Limb (tissue), 2 donors: ENCODE data around the gene ANKRD33.
"Not testable (repeated sequence)": the region's sequence is repeated elsewhere in the genome, so short reads cannot be mapped to it uniquely, and the experiment has no call there.

Experiments
- DNase-seq, 2 donors: peaks; one replicate each; pipeline ENCODE4 v3.0.0-alpha.2; 2016; ENCODE audit errors: extremely low spot score in 2 of 2

Gene ANKRD33

DNA sequence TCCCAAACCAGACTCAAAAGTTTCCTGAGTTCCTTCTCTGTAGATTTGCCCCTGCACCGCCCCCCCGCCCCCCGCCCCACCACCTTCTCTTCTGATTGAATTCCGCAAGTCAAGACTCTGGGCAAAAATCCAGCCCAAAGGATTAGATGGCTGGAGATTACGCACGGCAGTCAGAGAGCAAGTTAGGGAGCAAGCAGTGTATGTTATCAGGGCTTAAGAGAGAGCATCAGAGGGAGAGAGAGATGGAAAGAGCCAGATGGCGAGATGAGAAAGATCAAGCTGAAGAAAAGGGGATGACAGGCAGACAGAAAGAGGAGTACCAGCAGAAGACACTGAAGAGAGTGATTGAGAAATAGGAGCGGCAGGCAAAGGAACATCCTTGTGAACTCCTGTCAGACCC, 13.9 kb upstream of the ANKRD33 start:
- DNase-seq, result no peak

DNA sequence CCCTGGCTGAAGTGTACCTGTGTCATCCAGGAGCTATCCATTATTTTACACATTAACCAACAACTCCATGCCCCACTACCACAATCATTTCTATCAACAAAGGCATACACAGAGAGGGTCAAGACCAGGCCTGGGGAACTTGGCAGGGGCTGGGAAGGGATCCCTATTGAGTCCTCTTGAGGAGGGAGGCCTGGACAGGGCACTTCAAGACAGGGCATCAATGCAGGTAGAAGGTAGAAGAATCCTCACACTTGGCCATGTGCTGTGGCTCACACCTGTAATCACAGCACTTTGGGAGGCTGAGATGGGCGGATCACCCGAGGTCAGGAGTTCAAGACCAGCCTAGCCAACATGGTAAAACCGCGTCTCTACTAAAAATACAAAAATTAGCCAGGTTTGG, 13.4 kb upstream of the ANKRD33 start:
- no peak for DNase-seq

DNA sequence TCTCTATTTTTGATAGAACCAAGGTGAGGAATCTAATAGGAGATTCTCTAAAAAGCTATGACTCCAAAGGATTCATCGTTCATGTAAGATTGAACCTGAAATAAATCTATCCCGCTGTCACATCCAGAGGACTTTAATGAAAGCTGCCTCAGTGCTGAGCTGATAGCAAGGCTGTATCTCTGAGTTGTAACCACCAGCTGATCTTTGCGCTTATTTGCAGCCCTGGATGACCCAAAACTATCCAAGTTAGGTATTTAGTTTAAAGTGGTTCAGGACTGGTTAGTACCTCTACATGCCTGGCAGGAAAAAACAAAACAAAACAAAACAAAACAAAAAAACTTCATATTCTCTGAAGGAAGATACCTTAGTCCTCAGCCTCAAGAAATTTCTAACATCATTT, 8.8 kb upstream of the ANKRD33 start:
- no peak for DNase-seq

DNA sequence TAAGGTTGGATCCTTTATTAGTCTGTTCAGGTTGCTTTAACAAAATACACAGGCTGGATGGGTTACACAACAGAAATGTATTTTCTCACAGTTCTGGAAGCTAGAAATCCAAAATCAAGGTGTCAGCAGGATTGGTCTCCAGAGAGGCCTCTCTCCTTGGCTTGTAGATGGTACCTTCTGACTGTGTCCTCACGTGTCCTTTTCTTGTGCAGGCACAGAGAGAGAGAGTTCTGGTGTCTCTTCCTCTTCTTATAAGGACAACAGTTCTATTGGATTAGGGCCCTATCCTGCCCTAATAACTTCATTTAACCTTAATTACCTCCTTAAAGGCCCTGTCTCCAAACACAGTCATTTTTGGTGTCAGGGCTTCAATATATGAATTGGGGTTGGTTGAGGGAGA, 4.6 kb upstream of the ANKRD33 start:
- no peak for DNase-seq

DNA sequence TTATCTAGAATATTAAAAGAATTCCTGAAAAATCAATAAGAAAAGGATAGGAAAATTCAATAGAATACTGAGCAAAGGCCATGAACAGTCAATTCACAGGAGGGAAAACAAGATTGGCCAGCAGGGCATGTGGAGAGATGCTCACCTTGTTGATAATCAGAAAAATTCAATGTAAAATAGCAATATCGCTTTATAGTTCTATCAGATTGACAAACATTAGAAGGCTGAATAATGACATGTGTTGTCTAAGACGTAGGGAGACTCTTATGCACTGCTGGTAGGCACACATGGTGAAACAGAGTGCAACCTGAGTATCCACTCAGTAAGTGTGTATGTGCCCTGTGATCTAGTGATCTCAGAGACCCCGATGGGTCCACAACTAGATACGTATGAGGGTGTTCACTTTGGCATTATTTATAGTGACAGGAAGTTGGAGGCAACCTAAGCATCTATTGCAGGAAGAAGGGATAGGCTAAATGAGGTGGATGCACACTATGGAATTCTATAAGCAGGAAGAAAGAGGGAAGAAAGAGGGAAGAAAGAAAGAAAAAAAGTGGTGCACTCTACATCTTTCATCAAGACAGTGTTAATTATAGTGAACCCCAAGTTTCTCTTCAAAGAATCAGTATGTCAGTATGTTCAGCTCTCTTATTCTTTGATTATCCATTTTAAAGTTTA, 3.8 kb upstream of the ANKRD33 start:
- no peak for DNase-seq

DNA sequence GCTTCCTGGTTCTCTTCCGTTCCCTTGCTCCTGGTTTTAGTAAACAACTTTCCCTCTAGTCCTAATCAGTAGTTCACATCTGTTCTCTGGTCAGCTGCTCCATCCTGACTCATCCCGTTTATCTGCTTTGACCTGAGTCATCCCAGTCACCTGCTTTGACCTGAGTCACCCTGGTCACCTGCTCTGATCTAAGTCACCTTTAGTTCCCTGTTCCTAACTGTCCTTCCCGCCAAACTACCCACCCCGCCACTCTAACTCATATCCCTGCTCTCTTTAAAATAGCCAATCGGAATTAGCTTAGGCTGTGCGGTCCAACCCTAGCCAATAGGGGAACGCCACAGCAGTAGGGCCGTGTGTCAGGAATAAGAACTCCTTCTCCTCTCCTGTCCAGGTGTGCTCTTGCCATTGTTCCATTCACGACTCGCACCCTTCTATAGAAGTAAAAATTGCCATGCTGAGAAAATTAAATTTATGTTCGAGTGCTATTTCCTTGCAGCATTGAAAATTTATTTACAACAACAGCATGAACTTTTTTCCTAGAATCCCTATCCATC, 3.1 kb upstream of the ANKRD33 start:
- no peak for DNase-seq

DNA sequence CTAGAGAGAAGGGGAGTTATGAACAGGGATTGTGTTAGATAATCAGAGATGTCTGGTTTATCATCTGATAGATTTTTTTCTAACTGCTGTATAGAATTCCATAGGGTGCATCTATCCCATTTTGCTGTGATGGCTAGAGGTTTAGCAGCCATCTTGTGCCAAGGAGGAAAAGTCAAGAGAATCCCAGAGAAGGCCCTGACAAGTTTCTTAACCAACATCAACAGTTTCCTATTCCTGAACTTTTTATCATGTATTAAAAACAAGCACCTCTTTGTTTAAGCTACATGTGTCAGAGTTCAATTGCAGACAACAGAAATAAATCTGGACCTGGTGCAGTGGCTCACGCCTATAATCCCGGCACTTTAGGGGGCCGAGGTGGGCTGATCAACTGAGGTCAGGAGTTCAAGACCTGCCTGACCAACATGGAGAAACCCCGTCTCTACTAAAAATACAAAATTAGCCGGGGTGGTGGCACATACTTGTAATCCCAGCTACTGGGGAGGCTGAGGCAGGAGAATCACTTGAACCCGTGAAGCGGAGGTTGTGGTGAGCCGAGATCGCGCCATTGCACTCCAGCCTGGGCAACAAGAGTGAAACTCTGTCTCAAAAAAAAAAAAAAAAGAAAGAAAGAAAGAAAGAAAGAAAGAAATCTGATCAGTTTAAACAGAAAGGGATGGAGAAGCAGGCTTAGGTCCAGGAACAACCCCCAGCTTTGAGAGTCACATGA, 2.4 kb upstream of the ANKRD33 start:
- DNase-seq, result not testable (repeated sequence)

DNA sequence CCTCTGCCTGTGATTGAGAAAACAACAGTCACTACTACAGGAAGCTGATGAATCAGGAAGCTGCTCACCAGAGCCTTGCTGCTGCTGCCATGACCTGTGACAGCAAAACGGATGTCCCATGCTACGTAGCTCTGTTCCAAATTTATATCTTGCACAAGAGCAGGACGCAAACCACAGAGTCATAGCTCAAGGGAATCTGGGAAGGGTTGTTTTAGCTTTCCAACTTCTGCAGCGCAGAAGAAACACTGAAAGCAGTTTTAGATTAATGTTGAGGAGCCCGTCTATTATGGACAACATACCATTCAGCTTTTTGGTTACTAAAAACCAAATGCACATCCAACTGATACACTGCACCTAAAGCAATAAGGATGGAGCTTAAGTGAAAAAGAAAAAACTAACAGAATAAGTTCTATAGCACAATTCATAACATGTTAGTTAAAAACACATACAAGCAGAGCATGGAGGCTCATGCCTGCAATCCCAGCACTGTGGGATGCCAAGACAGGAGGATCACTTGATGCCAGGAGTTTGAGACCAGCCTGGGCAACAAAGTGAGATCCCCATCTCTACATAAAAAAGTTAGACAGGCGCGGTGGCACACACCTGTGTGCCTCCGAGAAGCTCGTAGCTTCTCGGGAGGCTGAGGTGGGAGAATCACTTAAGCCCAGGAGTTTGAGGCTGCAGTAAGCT, 1.7 kb upstream of the ANKRD33 start:
- peak in 1 of 2 donors; percentile 72 for DNase-seq

DNA sequence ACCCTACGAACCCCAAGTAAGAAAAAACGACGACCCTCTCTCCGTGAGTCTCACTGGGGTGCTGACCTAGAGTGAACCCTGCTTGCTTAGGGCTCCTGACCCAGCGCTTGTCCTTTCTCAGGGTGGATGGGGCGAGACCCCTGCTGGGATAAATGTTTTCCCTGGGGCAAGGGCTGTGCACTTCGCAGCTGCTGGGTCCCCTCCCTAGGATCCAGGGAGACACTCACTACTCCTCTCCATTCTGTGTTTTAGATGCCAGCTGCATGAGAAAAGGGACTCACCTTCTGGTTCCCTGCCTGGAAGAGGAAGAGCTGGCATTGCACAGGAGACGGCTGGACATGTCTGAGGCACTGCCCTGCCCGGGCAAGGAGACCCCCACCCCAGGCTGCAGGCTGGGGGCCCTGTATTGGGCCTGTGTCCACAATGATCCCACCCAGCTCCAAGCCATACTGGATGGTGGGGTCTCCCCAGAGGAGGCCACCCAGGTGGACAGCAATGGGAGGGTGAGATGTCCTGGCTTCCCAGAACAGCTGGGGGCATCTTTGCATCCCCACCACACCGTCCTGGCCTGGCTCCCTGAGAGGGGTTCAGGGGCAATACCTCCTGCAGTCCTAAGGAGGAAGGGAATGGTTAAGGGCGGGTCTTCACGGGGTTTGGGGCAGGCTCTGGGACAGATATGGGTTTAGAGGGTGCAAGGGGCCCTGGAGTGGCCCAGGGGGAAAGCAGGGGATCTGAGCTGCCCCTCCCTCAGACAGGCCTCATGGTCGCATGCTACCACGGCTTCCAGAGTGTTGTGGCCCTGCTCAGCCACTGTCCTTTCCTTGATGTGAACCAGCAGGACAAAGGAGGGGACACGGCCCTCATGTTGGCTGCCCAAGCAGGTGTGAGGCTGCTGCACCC, 663 bp downstream of the ANKRD33 start:
- no peak for DNase-seq

DNA sequence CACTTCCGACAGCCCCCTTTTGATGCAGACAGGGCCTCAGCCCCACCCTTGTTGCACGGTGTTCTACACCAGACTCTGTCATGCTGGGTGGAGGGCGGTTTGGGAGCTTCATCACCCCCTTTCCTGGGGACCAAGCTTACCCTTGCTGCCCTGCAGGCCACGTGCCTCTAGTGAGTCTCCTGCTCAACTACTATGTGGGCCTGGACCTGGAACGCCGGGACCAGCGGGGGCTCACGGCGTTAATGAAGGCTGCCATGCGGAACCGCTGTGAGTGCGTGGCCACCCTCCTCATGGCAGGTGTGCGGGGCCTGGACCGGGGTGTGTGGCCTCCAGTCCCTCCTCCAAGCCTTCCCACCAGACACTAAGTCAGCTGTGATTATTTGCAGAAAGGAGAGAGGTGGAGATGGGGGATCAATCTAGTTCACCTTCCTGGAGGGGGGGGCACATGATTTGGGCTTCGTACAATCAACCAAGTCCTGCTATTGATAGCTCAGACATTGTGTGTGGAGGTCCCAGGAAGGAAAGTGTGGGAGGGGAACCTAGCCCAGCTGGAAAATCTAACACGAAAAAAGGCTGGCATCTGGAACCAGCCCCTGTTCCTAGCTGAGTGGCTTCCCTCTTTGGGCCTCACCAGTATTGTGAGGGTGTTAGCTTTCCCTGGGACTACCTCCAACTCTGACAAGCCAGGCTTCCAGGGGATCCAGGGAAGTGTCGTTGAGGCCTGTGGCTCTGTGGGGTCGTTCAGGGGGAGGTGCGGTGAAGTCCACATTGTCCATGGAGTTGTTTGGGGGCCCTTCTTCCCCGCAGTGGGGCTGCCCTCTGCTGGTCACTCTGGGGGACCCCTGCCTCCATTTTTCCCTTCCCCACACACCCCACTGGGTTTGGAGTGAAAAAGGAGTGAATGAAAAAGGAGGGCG, 1.6 kb downstream of the ANKRD33 start:
- no peak for DNase-seq

DNA sequence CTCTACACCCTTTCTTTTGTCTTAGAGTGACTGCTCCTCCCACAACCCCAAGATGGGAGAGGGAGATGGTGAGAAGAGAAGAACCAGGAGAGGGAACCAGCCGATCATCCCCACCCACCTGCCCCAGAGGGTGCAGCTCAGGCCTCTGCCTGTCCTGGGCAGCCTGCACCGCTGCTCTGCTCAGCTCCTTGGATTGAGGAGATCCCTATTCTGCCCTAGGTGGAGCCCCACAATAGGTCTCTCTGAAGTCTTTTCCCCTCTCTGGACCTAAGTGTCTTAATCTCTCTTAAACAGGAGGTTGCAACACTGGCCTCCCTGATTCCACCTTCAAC, 2.2 kb downstream of the ANKRD33 start:
- no peak for DNase-seq

DNA sequence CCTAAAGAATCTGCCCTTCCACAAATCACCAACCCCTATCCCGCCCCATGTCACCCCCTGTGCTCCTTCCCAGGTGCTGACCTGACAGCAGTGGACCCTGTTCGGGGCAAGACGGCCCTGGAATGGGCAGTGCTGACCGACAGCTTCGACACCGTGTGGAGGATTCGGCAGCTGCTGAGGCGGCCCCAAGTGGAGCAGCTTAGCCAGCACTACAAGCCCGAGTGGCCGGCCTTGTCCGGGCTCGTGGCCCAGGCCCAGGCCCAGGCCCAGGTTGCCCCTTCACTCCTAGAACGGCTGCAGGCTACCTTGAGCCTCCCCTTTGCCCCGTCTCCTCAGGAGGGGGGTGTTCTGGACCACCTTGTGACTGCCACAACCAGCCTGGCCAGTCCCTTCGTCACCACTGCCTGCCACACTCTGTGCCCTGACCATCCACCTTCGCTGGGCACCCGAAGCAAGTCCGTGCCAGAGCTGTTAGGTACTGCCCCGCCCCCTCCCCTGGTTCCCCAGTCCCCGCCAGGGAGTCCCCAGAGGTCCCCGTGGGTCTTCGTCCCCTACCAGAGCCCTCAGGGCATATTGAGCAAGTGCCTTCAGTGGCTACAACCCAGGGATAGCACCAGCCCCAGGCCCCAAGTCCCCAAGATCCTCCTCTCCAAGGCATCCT, 2.7 kb downstream of the ANKRD33 start:
- DNase-seq, result no peak

DNA sequence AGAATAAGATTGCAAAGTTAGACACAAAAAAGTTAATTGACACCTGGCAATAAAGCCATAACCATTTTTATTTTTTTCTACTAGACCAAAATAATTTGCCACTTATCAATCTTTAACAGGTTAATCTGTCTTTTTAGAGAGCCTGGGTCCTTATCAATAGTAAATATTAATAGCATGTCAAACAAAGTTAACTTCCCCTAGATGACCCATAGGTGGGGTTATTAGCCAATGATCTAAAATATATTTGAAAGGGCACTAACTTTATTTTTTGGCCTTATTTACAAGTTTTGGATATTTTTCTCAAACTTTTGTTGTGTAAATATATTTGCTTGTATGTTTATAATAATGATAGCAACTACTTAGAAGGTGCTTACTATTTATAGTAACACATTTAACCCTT, 3.9 kb downstream of the ANKRD33 start:
- DNase-seq, result peak in 1 of 2 donors; percentile 50

DNA sequence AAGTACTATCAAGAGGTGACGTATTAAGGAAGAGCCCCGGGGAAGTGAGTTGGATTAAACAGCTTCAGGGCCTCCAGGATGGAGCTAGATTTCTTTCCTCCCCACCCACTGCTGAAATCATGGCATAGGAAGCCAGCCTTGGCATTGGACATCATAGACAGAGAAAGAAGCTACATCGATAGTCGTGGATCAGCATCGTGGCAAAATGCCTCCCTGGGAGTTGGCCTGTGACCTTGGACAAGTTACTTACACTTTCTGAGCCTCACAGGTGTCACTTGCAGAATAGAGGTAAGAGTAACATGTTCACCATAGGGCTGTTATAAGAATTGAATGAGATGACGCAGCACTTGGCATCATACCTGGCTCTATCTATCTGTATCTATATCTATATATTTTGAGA, 5.9 kb downstream of the ANKRD33 start:
- no peak for DNase-seq

DNA sequence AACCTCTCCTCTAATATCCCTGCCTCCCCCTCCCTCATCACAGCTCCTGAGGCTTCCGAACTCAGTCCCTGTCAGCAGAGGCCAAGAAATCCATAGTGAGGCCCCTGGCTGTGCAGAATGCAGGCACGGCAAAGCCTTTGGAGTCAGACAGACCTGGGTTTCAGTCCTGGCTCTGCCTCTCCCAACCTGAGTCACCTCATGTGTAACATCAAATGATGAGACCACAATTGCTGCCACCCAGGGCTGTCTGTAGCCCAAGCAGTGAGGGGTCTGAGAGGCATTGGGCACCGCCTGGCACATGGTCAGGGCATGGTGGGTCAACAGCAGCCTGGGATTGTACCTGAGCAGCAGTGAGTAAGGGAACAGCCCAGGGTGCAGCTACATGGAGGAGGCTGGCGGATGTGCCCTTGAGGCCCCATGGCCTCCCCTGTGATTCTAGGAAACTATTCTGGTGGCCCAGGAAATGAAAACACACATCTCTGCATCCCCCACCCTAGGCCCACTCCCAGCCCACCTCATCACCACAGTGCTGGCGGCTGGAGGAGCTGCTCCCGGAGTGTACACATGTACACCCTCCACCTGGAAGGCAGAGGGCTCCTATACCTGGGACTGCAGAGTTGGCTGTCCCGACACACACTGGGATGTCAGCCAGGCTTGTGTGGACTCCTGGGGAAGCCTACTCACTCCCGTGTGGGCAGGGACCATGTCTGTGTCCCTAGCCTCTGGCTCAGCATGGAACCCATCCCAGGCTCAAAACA, 7.7 kb downstream of the ANKRD33 start:
- no peak for DNase-seq

DNA sequence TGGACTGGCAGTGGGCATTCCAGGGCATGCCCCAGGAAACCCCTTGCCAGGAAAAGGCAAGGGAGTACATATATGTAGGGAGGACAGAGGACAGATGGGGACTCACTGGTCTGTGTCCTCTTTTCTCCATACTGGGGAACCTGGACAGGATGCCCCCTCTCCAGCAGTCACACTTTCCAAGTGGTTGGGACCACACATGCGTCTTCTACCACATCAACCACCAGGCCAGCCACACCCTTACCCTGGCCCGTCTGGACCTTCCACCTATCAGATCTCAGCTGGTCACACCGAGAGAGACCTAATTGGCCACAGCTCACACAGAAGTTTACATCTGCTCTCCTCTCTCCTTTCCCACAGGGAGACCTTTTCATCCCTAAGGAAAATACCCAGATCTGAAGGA, 8.3 kb downstream of the ANKRD33 start:
- DNase-seq, result no peak

DNA sequence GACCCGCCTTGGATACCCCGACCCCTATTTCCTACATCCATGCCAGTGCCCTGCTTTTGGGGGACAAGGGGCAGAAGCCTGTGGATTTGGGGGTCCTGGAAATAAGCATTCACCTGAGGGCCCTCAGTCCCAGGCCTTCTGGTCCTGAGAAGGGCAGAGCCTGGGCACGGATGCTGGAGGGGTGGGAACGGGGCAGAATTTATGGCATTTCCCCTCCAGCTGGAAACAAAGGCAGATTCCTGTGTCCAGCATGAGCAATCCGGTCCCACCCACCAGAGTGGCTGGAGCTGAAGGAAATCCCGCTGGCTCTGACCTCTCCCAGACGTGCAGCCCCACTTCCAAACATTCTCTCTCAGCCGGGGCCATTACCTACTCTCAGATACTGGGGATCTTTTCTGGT, 9.3 kb downstream of the ANKRD33 start:
- DNase-seq, result no peak

DNA sequence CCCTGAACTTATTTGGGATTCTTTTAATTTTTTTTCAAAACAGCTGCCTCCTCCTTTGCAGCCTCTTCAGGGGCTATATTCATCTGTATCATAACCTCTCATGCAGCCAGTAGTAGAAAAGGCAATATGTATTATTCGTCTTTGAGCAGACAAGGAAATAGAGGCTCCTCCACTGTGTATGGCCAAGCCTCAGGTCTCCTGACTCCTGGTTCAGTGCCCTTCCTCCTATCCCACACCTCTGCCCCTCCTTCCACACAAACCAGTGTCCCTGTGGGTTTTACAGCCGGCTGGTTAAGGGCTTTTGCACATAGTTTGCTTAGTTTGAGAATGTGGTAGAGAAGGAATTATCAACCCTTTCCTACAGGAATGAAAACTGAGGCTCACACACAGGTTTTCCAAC, 10.6 kb downstream of the ANKRD33 start:
- no peak for DNase-seq

DNA sequence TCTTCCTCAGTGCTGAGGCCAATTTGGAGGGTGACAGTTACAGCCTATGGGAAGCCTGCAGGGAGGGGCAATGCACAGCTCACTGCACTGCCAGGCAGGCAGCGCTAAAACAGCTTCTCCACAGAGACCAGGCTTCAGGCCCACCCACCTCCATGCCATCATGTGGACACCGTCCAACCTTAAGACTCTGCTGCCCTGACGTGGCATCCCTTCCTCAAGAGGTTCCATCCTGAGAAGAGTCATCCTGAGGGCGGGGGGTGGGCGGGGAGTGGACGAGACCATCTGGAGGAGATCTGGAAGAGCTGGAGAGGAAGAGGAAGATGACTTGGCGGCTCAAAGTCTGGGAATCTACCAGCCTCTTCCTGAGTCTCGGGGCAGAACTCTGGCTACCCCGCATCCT, 11.0 kb downstream of the ANKRD33 start:
- DNase-seq, result no peak
